Breast epithelium (tissue), 3 donors: ENCODE data around the gene NINJ2.

Source experiments
- POLR2A ChIP-seq: fragments of 450-650 bp; IDR thresholded peaks from one replicate; pipeline ENCODE4 v1.6.1; 2016; ENCODE audit warnings: antibody characterized with exemption, mild to moderate bottlenecking, moderate library complexity
- POLR2AphosphoS5 ChIP-seq, 3 donors: sonication (generic); formaldehyde crosslinking; IDR thresholded peaks; one replicate each; pipeline ENCODE4 v1.6.1; 2017; ENCODE audit warnings: antibody characterized with exemption in 3 of 3
- TF ChIP-seq, protein P1 (sequence below), 3 donors: fragments of 450-650 bp; IDR thresholded peaks; one replicate each; pipeline ENCODE4 v1.5.1; 2016 to 2017; ENCODE audit warnings: antibody characterized with exemption in 3 of 3, mild to moderate bottlenecking in 3 of 3, moderate library complexity in 3 of 3

DNA sequence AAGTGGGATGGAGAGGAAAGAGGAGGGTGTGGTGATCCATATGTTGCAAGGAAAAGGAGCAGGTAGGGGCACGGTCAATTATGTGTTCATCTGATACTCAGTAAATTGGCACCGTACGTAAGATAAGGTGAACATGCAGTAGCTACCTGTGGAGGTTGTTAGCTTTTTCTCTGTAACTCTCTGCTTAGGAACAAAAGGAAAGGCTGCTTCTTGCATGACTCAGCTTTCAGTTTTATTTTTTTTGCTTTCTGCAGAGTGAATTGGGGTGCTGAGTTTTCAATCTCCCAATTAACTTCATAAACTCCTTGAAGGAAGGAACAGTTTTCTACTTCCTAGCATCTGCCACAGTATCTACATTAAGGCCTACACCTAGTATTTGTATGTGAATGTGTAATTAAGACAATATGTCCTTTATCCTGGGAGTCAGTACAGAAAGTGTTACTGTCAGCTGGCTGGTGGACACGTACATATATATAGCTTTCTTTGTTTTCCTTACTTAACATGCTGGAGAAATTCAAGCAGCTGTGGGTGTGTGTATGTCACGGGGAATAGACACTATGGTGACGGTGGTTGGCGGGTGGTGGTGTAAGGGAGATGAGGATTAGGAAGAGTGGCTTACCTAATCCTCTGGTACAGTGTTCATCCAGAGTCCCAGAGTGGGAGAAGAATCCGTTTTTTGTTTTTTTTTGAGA lies 49.1 kb upstream of the NINJ2 start:
- TF ChIP-seq, protein P1, sequence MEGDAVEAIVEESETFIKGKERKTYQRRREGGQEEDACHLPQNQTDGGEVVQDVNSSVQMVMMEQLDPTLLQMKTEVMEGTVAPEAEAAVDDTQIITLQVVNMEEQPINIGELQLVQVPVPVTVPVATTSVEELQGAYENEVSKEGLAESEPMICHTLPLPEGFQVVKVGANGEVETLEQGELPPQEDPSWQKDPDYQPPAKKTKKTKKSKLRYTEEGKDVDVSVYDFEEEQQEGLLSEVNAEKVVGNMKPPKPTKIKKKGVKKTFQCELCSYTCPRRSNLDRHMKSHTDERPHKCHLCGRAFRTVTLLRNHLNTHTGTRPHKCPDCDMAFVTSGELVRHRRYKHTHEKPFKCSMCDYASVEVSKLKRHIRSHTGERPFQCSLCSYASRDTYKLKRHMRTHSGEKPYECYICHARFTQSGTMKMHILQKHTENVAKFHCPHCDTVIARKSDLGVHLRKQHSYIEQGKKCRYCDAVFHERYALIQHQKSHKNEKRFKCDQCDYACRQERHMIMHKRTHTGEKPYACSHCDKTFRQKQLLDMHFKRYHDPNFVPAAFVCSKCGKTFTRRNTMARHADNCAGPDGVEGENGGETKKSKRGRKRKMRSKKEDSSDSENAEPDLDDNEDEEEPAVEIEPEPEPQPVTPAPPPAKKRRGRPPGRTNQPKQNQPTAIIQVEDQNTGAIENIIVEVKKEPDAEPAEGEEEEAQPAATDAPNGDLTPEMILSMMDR (IDR thresholded peaks at IDR 0.05) = no peak
- TF ChIP-seq POLR2A = no peak
- TF ChIP-seq POLR2AphosphoS5 (IDR thresholded peaks at IDR 0.05) = no peak
